ENCODE measurements around the gene CTBP2.
"Not testable (repeated sequence)": the region's sequence is repeated elsewhere in the genome, so short reads cannot be mapped to it uniquely, and the experiment has no call there.

The CTBP2 gene

DNA sequence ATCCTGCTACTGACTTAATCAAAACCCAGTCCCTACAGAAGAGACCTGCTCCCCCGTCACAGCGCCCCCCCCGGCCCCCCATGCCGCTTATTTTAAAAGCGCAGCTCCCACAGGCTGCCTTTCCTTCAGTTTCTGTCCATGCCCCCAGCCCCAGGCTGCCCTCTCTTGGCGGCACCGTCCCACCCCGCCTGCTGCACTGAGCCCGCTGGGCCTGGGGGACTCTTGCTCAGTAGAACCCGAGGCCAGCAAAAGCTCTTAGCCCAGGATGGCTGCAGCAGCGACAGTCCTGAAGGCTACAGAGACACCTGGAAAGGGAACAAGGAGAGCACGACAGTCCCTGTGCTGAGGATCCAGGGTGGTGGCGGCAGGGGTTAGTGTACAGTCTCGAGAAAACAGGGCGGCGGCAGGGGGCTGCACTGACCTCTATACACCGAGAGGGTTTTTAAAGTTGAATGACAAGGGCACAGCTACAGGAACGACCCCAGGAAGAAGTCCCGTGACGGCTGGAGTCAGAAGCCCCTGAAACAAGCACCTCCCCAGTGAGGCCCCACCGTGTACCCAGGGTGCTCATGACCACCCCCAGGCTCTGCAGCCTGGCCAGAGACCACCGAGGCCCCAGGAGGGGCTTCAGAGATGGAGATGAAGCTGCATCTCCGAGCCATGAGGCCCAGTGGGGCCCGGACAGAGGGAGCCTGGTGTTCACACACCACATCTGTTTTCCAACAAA is 164.1 kb downstream of the CTBP2 start:
- no peak for DNase-seq (ENCODE audit: low read depth)
- no peak overlapping the region for H3K4me3 ChIP-seq (ENCODE audit: low read depth, low read length)

GRCh38 chr10:124995605-124996004 is 164.8 kb downstream of the CTBP2 start:
- H3K4me3 ChIP-seq (ENCODE audit: low read depth, low read length): no peak overlapping the region
- no peak for DNase-seq (ENCODE audit: low read depth)

GRCh38 chr10:124994573-124995473 is 165.5 kb downstream of the CTBP2 start:
- no peak for DNase-seq (ENCODE audit: low read depth)
- no peak overlapping the region for H3K4me3 ChIP-seq (ENCODE audit: low read depth, low read length)

DNA sequence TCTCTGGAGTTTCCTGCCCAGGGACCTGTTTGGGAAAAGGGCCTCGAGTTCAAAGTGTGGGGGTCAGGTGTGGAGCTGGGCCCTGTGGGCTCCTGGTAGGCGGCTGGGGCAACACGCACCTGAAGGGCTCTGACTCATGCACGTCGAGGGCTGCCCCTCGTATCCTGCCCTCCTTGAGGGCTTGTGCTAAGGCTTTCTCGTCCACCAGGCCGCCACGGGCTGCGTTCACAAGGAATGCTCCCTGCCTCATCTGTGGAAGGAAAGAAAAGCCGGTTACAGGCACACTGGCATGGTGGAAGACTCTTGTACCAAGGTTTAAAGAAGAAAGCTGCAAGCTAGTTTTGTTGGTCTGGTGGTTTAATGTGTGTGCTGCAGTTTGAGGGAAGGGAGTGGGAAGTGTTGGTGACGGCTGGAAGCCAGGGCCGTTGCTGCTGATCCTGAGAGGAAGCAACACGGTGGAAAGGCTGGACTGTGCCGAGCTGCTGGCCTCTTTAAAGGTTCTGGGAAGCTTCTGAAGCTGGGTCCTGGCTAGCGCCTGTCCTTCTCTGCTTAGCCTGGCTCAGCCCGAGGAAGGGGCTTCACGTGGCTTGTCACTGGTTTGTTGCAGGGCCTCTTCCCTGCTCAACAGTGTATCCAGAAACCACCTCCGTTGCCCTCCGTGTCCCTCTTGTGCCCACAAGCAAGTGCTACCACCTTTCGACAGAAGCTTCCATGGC is 166.5 kb downstream of the CTBP2 start:
- no peak for DNase-seq (ENCODE audit: low read depth)
- H3K4me3 ChIP-seq (ENCODE audit: low read depth, low read length): no peak overlapping the region

DNA sequence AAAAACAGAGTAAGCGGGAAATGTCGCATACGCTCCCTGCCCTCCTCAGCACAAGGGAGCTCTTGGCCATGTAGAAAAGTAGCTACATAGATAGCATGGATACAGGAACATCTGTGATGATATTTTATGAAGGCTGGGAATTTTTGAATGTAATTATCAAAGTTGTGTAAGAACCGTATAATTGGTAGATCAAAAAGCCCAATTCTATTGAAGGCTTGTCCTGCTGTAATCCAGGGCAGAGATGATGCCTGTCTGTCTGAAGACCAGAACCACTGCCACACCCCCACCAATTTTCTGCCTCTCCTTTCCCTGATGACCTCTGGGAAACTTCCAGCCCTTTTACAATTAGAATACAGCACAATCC is 167.0 kb downstream of the CTBP2 start:
- no peak for DNase-seq (ENCODE audit: low read depth)
- H3K4me3 ChIP-seq (ENCODE audit: low read depth, low read length): no peak overlapping the region

DNA sequence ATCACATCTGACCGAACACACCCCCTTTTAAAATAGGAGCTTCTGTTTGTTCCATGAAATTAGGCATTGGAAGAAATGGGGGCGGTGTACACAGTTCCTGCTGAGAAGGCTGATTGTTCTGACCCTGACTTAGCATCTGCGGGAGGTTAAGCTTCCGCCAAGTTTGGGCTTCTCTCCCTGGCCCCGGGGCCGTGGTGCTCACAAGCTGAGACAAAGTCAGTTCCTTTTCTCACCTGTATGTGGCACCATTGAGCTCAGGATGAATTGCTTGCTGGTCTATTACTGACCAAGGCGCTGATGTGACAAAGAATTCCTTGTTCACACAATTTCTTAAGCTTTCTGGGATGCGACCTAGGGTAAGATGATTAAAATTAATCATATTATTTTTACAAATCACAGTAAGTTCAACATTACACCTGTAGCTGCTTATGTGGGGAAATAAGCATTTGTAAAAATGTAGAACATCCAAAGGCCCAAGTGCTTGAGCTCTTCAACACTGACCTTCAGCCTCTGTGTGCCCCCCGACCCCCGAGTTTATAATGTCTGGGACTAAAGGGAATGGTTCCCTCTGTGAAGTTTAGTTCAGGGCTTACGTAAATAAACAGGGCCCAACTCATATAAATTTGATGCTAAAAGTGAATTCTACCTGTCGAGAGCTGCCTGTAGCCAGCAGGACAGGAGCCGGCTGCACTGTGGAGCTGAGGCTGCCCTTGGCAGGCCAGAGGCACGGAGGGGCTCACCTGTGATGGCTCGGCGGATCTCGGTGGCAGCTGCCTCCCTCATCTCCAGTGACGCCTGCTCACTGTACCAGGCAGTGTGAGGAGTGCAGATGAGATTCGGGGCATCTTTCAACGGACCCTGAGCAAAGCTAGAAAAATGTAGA is 167.7 kb downstream of the CTBP2 start:
- DNase-seq (ENCODE audit: low read depth): no peak
- no peak overlapping the region for H3K4me3 ChIP-seq (ENCODE audit: low read depth, low read length)

GRCh38 chr10:124991835-124992234 is 168.5 kb downstream of the CTBP2 start:
- no peak overlapping the region for H3K4me3 ChIP-seq (ENCODE audit: low read depth, low read length)
- DNase-seq (ENCODE audit: low read depth): no peak

- no peak for DNase-seq (ENCODE audit: low read depth)
- no peak overlapping the region for H3K4me3 ChIP-seq (ENCODE audit: low read depth, low read length)
Observed at GRCh38 chr10:124990671-124991625, 169.4 kb downstream of the CTBP2 start.

DNA sequence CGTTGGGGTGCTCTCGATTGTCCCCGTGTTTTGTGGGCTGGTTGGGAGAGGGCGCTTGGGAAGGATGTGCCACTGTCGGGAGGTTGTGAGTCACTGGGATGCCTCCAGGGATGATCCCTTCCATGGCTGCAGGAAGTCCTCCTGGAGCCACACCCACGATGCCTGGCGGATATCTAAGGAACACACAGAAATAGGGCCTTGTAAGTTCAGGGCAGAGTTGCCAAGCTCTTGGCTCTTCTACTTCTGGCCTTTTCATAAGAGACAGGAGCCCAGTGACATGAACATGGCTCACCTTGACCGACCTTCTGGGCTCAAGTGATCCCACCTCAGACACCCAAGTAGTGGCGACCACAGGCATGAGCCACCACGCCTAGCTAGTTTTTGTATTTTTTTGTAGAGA is 170.8 kb downstream of the CTBP2 start:
- no peak for DNase-seq (ENCODE audit: low read depth)

GRCh38 chr10:124988753-124989152 is 171.6 kb downstream of the CTBP2 start:
- DNase-seq (ENCODE audit: low read depth); H3K4me3 ChIP-seq (ENCODE audit: low read depth, low read length): not testable (repeated sequence)

More for the DNA sequence above, 170.8 kb downstream of the CTBP2 start:
- H3K4me3 ChIP-seq (ENCODE audit: low read depth, low read length): no peak overlapping the region

DNA sequence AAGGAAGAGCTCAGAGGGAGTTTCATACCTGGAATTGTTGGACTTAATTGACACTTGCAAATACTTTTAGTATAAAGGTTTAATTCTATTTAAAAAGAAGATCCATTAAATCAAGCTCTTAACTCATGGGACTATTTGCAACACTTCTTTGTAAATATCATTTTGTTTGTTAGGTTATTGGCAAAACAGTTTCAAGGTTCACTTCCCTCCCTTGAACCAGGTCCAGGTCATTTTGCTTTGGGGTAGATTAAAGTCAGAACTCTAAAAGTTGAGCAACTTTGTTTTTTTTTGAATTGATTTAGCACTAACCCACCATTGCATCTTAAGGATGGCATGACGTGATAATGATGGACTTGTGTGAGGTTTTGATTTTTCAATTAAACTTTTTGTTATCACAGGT is 172.6 kb downstream of the CTBP2 start:
- no peak for DNase-seq (ENCODE audit: low read depth)
- H3K4me3 ChIP-seq (ENCODE audit: low read depth, low read length): no peak overlapping the region

DNA sequence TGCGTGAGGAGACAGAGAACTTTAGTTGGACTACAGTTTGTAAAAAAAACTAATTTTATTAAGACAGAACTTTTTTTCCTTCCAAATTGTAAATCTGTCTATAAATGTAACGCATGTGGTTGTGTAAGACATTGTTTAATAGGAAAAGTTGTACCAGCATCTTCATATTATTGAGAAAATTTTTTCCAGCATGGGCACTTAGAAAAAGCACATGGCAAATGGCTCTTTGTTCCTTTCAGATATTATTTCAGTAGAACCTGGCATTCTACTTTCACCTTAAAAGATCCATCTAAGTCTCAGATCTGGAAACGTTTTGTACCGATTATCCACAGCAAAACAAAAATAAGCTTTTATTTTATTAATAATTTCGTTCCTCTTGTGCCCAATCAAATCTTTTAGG is 175.2 kb downstream of the CTBP2 start:
- H3K4me3 ChIP-seq (ENCODE audit: low read depth, low read length): no peak overlapping the region
- DNase-seq (ENCODE audit: low read depth): no peak

GRCh38 chr10:124984376-124984775 is 176.0 kb downstream of the CTBP2 start:
- DNase-seq (ENCODE audit: low read depth): no peak
- no peak overlapping the region for H3K4me3 ChIP-seq (ENCODE audit: low read depth, low read length)

GRCh38 chr10:124983321-124983720 is 177.0 kb downstream of the CTBP2 start:
- H3K4me3 ChIP-seq (ENCODE audit: low read depth, low read length): no peak overlapping the region
- DNase-seq (ENCODE audit: low read depth): no peak

DNA sequence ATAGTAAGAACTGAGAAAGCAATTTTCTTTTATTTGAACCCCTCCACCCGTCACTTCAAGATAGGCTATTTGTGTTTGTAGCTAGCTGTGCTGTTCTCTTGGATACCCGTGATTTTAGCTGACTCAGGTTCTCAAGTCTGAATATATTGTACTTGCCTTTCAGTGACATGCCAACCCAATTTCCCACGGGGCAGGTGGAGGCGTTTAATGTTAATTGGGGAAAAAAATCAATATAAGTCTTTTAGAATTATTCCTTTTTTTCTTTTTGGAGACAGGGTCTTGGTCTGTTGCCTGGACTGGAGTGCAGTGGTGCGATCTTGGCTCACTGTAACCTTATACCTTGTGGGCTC is 182.0 kb downstream of the CTBP2 start:
- DNase-seq (ENCODE audit: low read depth): no peak
- H3K4me3 ChIP-seq (ENCODE audit: low read depth, low read length): no peak overlapping the region

GRCh38 chr10:124977648-124978375 is 182.6 kb downstream of the CTBP2 start:
- DNase-seq (ENCODE audit: low read depth): no peak
- H3K4me3 ChIP-seq (ENCODE audit: low read depth, low read length): no peak overlapping the region

GRCh38 chr10:124977161-124977560 is 183.2 kb downstream of the CTBP2 start:
- H3K4me3 ChIP-seq (ENCODE audit: low read depth, low read length): no peak overlapping the region
- DNase-seq (ENCODE audit: low read depth): no peak

Measured in skeletal muscle cell (primary cell).